CD14-positive monocyte (primary cell): ENCODE data around the gene CHN2. TPM values are rescaled to one million over a fixed set of nuclear protein-coding genes. Genes with fewer than 3 reads are reported as not detected.

Experiments
- DNase-seq, 3 donors: peaks; one replicate each; pipeline ENCODE4 v3.0.0-alpha.2; 2011 to 2022
- H2AFZ ChIP-seq: 2 replicates; pipeline ENCODE4 v1.6.0; 2012; ENCODE audit warnings: mild to moderate bottlenecking, low read depth, low read length, inconsistent platforms; ENCODE audit not compliant: insufficient read depth, poor library complexity, severe bottlenecking
- H3K27ac ChIP-seq, 2 donors: 1 replicate in 1 of 2; 2 replicates in 1 of 2; pipeline ENCODE4 v1.5.1; 2012 to 2013; ENCODE audit warnings: low read length in 2 of 2, control low read depth in 1 of 2, inconsistent platforms in 1 of 2, low read depth in 1 of 2, mild to moderate bottlenecking in 1 of 2
- H3K27me3 ChIP-seq, 2 donors: one replicate each; pipeline versions ENCODE4 v1.6.0 to v1.6.1; 2011 to 2013; ENCODE audit warnings: low read length in 2 of 2; ENCODE audit not compliant: control insufficient read depth in 2 of 2, insufficient read depth in 2 of 2
- H3K36me3 ChIP-seq, 2 donors: replicated peaks in 1 of 2; 1 replicate in 1 of 2; 2 replicates in 1 of 2; pipeline versions ENCODE4 v1.5.1 to v1.6.1; 2012 to 2013; ENCODE audit warnings: low read length in 2 of 2, control low read depth in 1 of 2, inconsistent platforms in 1 of 2, mild to moderate bottlenecking in 1 of 2; ENCODE audit not compliant: insufficient read depth in 2 of 2, control insufficient read depth in 1 of 2
- H3K4me1 ChIP-seq, 2 donors: 1 replicate in 1 of 2; 2 replicates in 1 of 2; pipeline versions ENCODE4 v1.5.1 to v1.6.1; 2012 to 2013; ENCODE audit warnings: low read length in 2 of 2, control low read depth in 1 of 2, inconsistent platforms in 1 of 2, mild to moderate bottlenecking in 1 of 2, moderate library complexity in 1 of 2; ENCODE audit not compliant: insufficient read depth in 2 of 2, control insufficient read depth in 1 of 2
- H3K4me2 ChIP-seq: replicated peaks from 2 replicates; pipeline ENCODE3; 2012; ENCODE audit warnings: low read length, moderate library complexity, mild to moderate bottlenecking; ENCODE audit not compliant: poor library complexity, severe bottlenecking; ENCODE audit errors: extremely low read depth
- H3K4me3 ChIP-seq, 3 experiments: fragments of 200-600 bp in 1 of 3; sonication (generic) in 1 of 3; replicated peaks in 1 of 3; 1 replicate in 2 of 3; 2 replicates in 1 of 3; pipeline ENCODE4 v1.5.1; 2011 to 2013; ENCODE audit warnings: low read length in 3 of 3, mild to moderate bottlenecking in 3 of 3, control low read depth in 2 of 3, low read depth in 2 of 3, inconsistent platforms in 1 of 3, moderate library complexity in 1 of 3
- H3K79me2 ChIP-seq: 2 replicates; pipeline ENCODE4 v1.6.0; 2012; ENCODE audit warnings: mild to moderate bottlenecking, control low read depth, inconsistent platforms, low read length, moderate library complexity; ENCODE audit not compliant: insufficient read depth
- H3K9ac ChIP-seq: 2 replicates; pipeline ENCODE4 v1.6.0; 2017; ENCODE audit warnings: low read length, mild to moderate bottlenecking; ENCODE audit not compliant: insufficient read depth, poor library complexity, severe bottlenecking
- H3K9me3 ChIP-seq, 2 donors: replicated peaks in 1 of 2; 1 replicate in 1 of 2; 2 replicates in 1 of 2; pipeline versions ENCODE4 v1.5.1 to v1.6.1; 2012 to 2013; ENCODE audit warnings: low read length in 2 of 2, control low read depth in 1 of 2; ENCODE audit not compliant: control insufficient read depth in 1 of 2, insufficient read depth in 1 of 2
- H4K20me1 ChIP-seq: 2 replicates; pipeline ENCODE4 v1.6.0; 2012; ENCODE audit warnings: mild to moderate bottlenecking, low read length, control low read depth, moderate library complexity; ENCODE audit not compliant: insufficient read depth
- H3K27ac Mint-ChIP-seq, 7 donors: one replicate each; pipeline ENCODE4 v1.8.0; 2020; ENCODE audit warnings: mild to moderate bottlenecking in 7 of 7, mixed read lengths in 7 of 7, moderate library complexity in 6 of 7, inconsistent platforms in 2 of 7
- H3K27me3 Mint-ChIP-seq, 3 donors: one replicate each; pipeline ENCODE4 v1.8.0; 2021 to 2022; ENCODE audit warnings: low read depth in 3 of 3, mild to moderate bottlenecking in 3 of 3, mixed read lengths in 3 of 3, moderate library complexity in 3 of 3, inconsistent platforms in 1 of 3
- H3K36me3 Mint-ChIP-seq, 2 donors: one replicate each; pipeline ENCODE4 v1.8.0; 2020; ENCODE audit warnings: mixed read lengths in 2 of 2, inconsistent platforms in 1 of 2, mild to moderate bottlenecking in 1 of 2
- H3K4me1 Mint-ChIP-seq: one replicate; pipeline ENCODE4 v1.8.0; 2020; ENCODE audit warnings: mild to moderate bottlenecking, mixed read lengths
- H3K4me3 Mint-ChIP-seq, 2 donors: one replicate each; pipeline ENCODE4 v1.8.0; 2020; ENCODE audit warnings: mild to moderate bottlenecking in 2 of 2, mixed read lengths in 2 of 2, moderate library complexity in 1 of 2
- H3K9me3 Mint-ChIP-seq, 7 donors: one replicate each; pipeline ENCODE4 v1.8.0; 2020 to 2022; ENCODE audit warnings: mixed read lengths in 7 of 7, mild to moderate bottlenecking in 6 of 7, moderate library complexity in 6 of 7, inconsistent platforms in 2 of 7
- WGBS: methylation state at CpG from one replicate; pipeline ENCODE4 v1.1.5; 2013; ENCODE audit warnings: missing lambda C conversion rate; ENCODE audit not compliant: insufficient coverage; 5-methylcytosine and 5-hydroxymethylcytosine counted together
- intact Hi-C, 2 donors: fragments of 100-400 bp; cut with micrococcal nuclease; formaldehyde crosslinking; loops; one replicate each; pipeline versions ENCODE4 v1.15.0 to v1.15.1; 2023
- polyA plus RNA-seq, 3 donors: library from polyadenylated mRNA; depleted of rRNA in 1 of 3; unstranded in 2 of 3; stranded (reverse) in 1 of 3; fragments of 300-500 nt in 2 of 3; fragments of >200 nt in 1 of 3; fragmentation: Illumina TruSeq in 2 of 3; gene quantifications; 1 replicate in 2 of 3; 2 replicates in 1 of 3; pipeline ENCODE4 v1.2.3, GENCODE V29; 2012 to 2021
- TF ChIP-seq, protein P1 (sequence below): fragments of 200-600 bp; IDR thresholded peaks from one replicate; pipeline ENCODE4 v1.8.0; 2022; ENCODE audit warnings: antibody characterized with exemption, mild to moderate bottlenecking

CHN2 gene
- polyA plus RNA-seq, 3 donors, result 26.6 to 66.5 (median 44.8) TPM

DNA sequence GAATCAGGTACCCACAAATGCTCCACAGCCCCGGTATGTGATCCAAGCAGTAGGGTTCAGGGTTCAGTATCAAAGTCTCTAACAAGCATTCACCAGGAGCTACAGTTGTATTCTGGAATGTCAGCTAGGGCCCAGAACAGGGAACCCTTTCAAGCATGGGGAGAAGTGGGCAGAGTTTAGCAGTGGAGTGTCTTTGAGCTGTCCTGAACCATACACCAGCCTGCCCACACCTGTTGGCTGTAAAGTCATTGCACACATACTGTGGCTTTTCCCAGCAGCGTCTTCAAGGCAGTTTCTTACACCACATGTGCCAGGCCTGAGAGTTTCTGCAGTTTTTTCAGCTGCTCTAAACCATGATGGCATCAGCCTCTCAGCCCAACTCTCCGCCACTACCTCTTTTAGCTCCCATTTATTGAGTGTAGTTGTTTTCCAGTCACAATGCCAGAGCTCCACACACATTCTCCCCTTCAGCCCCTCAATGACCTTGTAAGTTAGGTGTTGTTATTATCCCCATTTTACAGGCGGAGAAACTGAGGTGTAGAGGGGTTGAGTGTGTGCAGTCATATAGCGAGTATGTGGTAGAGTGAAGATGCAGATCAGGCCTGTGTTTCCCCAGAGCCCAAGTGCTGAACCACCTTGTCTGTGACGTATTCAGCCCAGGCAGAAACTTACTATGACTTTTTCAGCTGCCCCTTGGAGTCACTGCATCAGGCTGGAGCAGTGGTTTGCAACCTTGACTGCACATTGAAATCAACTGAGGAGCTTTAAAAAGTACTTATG, 83.1 kb downstream of the CHN2 start:
- Mint-ChIP-seq H3K27ac (no peak overlapping the region), H3K9me3 (peaks cover 0 to 2% (median 0%) of the 10 kb centered on the region in 7 donors), H3K4me1 (peaks cover 26% of the 10 kb centered on the region), H3K27me3 (peaks cover 0 to 2% (median under 1%) of the 10 kb centered on the region in 3 donors), H3K36me3 (peaks cover 12 to 17% of the 10 kb centered on the region in 2 donors), H3K4me3 (no peak overlapping the region)
- Histone ChIP-seq H3K27ac (no peak overlapping the region), H3K36me3 (peaks cover 9 to 10% of the 10 kb centered on the region in 2 donors), H4K20me1 (peaks cover 91% of the 10 kb centered on the region), H2AFZ (no peak overlapping the region), H3K4me3 (no peak overlapping the region), H3K9me3 (no peaks in the 10 kb centered on the region), H3K9ac (no peak overlapping the region), H3K79me2 (no peaks in the 10 kb centered on the region), H3K4me2 (no peak overlapping the region), H3K4me1 (peaks cover 12 to 13% of the 10 kb centered on the region in 2 donors), H3K27me3 (no peaks in the 10 kb centered on the region)
- no peak for DNase-seq
- 97% methylated on average over 4 of the region's 6 CpGs for WGBS
- TF ChIP-seq, protein P1, sequence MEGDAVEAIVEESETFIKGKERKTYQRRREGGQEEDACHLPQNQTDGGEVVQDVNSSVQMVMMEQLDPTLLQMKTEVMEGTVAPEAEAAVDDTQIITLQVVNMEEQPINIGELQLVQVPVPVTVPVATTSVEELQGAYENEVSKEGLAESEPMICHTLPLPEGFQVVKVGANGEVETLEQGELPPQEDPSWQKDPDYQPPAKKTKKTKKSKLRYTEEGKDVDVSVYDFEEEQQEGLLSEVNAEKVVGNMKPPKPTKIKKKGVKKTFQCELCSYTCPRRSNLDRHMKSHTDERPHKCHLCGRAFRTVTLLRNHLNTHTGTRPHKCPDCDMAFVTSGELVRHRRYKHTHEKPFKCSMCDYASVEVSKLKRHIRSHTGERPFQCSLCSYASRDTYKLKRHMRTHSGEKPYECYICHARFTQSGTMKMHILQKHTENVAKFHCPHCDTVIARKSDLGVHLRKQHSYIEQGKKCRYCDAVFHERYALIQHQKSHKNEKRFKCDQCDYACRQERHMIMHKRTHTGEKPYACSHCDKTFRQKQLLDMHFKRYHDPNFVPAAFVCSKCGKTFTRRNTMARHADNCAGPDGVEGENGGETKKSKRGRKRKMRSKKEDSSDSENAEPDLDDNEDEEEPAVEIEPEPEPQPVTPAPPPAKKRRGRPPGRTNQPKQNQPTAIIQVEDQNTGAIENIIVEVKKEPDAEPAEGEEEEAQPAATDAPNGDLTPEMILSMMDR, result no peak
- intact Hi-C loops, result no loop called here

DNA sequence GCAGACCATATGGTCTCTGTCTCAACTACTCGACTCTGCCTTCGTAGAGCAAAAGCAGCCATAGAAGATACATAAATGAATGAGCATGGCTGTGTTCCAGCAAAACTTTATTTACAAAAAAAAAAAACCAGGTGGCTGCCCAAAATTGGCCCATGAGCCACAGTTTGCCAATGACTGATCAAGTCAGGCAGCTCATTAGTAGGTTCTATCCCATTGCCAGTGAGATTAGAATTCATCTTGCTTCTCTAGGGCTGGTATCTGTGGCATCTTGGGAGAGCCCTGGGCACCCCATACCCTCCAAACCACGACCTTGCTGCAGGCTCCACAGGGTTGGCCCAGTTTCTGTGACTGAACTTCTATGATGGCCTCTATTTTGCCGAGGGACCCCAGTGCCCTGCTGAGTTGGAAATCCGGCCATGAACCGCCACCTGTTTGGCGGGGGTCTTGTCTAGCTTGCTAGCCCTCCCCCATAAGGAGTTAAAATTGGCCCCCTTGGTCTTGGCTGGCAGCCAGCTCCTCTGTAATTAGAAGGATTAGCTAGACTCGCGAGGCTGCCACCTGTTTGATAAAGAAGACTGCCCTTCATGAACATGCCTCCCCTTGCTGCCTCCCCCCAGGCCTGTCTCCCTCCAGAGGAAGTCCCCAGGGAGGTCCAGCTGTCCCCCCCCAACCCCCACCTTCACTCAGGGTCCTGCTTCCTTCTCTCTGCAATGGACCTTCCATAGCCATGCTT, 83.9 kb downstream of the CHN2 start:
- peaks cover 31% of the 10 kb centered on the region for H3K4me1 Mint-ChIP-seq
- H4K20me1 ChIP-seq, result peaks cover 95% of the 10 kb centered on the region
- peaks cover 0 to 2% (median 0%) of the 10 kb centered on the region in 7 donors for H3K9me3 Mint-ChIP-seq
- no peaks in the 10 kb centered on the region for H3K79me2 ChIP-seq
- H3K9me3 ChIP-seq, result no peaks in the 10 kb centered on the region
- peaks cover 0 to 2% (median 2%) of the 10 kb centered on the region in 3 donors for H3K27me3 Mint-ChIP-seq
- WGBS, result 100% methylated on average over 4 of the region's 9 CpGs
- H3K27me3 ChIP-seq, result no peaks in the 10 kb centered on the region
- H3K9ac ChIP-seq, result no peak overlapping the region
- no peak for DNase-seq
- H3K36me3 ChIP-seq, result peaks cover 9 to 10% of the 10 kb centered on the region in 2 donors
- H3K4me3 Mint-ChIP-seq, result no peak overlapping the region
- intact Hi-C loops, result no loop called here
- peaks cover 19 to 20% of the 10 kb centered on the region in 2 donors for H3K4me1 ChIP-seq
- H3K4me3 ChIP-seq, result no peak overlapping the region
- TF ChIP-seq, protein P1, result no peak
- H3K4me2 ChIP-seq, result no peak overlapping the region
- no peak overlapping the region for H3K27ac Mint-ChIP-seq
- H2AFZ ChIP-seq, result no peak overlapping the region
- peaks cover 12 to 15% of the 10 kb centered on the region in 2 donors for H3K36me3 Mint-ChIP-seq
- H3K27ac ChIP-seq, result no peak overlapping the region
